OCI-LY7 (cell line): ENCODE measurements around the gene ITGB3.

Experiments used
- CTCF ChIP-seq: fragments of 200-600 bp; sonication (generic); conservative IDR thresholded peaks from 2 replicates; pipeline ENCODE4 v1.5.1; 2014; ENCODE audit warnings: mild to moderate bottlenecking, antibody characterized with exemption, low read length, moderate library complexity, mixed read lengths
- EZH2phosphoT487 ChIP-seq: fragments of 200-600 bp; sonication (generic); IDR thresholded peaks from 2 replicates; pipeline ENCODE4 v1.6.1; 2018; ENCODE audit warnings: low read depth, borderline replicate concordance, mild to moderate bottlenecking, mixed run types, antibody characterized with exemption, low read length, moderate library complexity, mixed read lengths

GRCh38 chr17:47298712-47299111 lies 45.1 kb downstream of the ITGB3 start:
- TF ChIP-seq EZH2phosphoT487 (no peak), CTCF (no peak)
